K562 (cell line): ENCODE measurements around the gene OR2H2. TPM values are rescaled to one million over a fixed set of nuclear protein-coding genes. Genes with fewer than 3 reads are reported as not detected.

Experiments used
- ATAC-seq: fragments of 200-7000 bp; cut with Tn5 transposase; 3 replicates; pipeline ENCODE4 v1.9.1; 2020; ENCODE audit warnings: moderate library complexity
- BruUV-seq: library from RNA; stranded (reverse); fragments of 400-500 nt; replicated peaks from 2 replicates; lab custom pipeline; 2021; lab: Mats Ljungman, UMichigan
- CTCF ChIA-PET: fragments of 300-600 bp; formaldehyde crosslinking; extraction: SDS; loops from one replicate; lab custom pipeline; 2021; ENCODE audit warnings: low intra/inter-chr PET ratio; lab: Yijun Ruan, JAX
- POLR2A ChIA-PET: fragments of 300-600, 350-650 bp; sonication (Branson Sonifier 250); formaldehyde crosslinking; extraction: SDS; loops from one replicate; lab custom pipeline; 2021; ENCODE audit warnings: antibody characterized with exemption, inconsistent platforms; lab: Yijun Ruan, JAX
- DNase-seq, 4 experiments: peaks; one replicate each; pipeline versions ENCODE4 v3.0.0 to v3.0.0-alpha.2; 2011 to 2018; ENCODE audit warnings: low spot score in 3 of 4, mixed read lengths in 3 of 4; ENCODE audit errors: extremely low read depth in 1 of 4
- FAIRE-seq: peaks from 2 replicates; lab custom pipeline; 2011; peaks lifted over from hg19 to GRCh38; lab: Jason Lieb, UNC
- H2AFZ ChIP-seq: 2 replicates; pipeline ENCODE4 v1.6.0; 2011; ENCODE audit warnings: low read depth, low read length, control low read depth, inconsistent platforms
- H3K27ac ChIP-seq: fragments of 200-600 bp; 3 replicates; pipeline ENCODE4 v1.8.0; 2011; ENCODE audit warnings: low read depth, mild to moderate bottlenecking, control low read depth, inconsistent platforms, low read length, moderate library complexity, mixed read lengths; ENCODE audit errors: extremely low read depth
- H3K27me3 ChIP-seq, 2 experiments: fragments of 300-600 bp in 1 of 2; 2 replicates in 1 of 2; 3 replicates in 1 of 2; pipeline versions ENCODE4 v1.6.0 to v1.8.0; 2011; ENCODE audit warnings: inconsistent platforms in 2 of 2, low read length in 2 of 2, mild to moderate bottlenecking in 1 of 2, mixed read lengths in 1 of 2, moderate library complexity in 1 of 2; ENCODE audit not compliant: control insufficient read depth in 2 of 2, insufficient read depth in 2 of 2
- H3K36me3 ChIP-seq: fragments of 300-600 bp; 3 replicates; pipeline ENCODE4 v1.8.0; 2011; ENCODE audit warnings: mild to moderate bottlenecking, low read length, inconsistent platforms; ENCODE audit not compliant: control insufficient read depth, insufficient read depth
- H3K4me1 ChIP-seq, 2 experiments: fragments of 200-600 bp in 1 of 2; replicated peaks in 1 of 2; 2 replicates in 1 of 2; 3 replicates in 1 of 2; pipeline versions ENCODE4 v1.5.1 to v1.8.0; 2011; ENCODE audit warnings: inconsistent platforms in 2 of 2, low read length in 2 of 2, mild to moderate bottlenecking in 1 of 2, mixed read lengths in 1 of 2, moderate library complexity in 1 of 2; ENCODE audit not compliant: control insufficient read depth in 2 of 2, insufficient read depth in 2 of 2
- H3K4me2 ChIP-seq: 2 replicates; pipeline ENCODE4 v1.6.1; 2011; ENCODE audit warnings: low read length, control low read depth, inconsistent platforms, mixed read lengths; ENCODE audit not compliant: insufficient read depth
- H3K4me3 ChIP-seq: fragments of 200-600 bp; sonication (generic), shearing (Covaris generic); 2 replicates; pipeline ENCODE4 v1.5.1; 2016; ENCODE audit warnings: control low read depth, inconsistent platforms
- H3K79me2 ChIP-seq: fragments of 200-600 bp; 3 replicates; pipeline ENCODE4 v1.8.0; 2011; ENCODE audit warnings: low read length, inconsistent platforms; ENCODE audit not compliant: control insufficient read depth, insufficient read depth
- H3K9ac ChIP-seq, 2 experiments: 2 replicates each; pipeline versions ENCODE4 v1.6.0 to v1.6.1; 2011; ENCODE audit warnings: low read depth in 2 of 2, low read length in 2 of 2, control low read depth in 1 of 2, inconsistent platforms in 1 of 2, mild to moderate bottlenecking in 1 of 2, mixed read lengths in 1 of 2; ENCODE audit not compliant: insufficient read depth in 1 of 2
- H3K9me1 ChIP-seq: one replicate; pipeline ENCODE4 v1.6.0; 2011; ENCODE audit warnings: inconsistent platforms, mild to moderate bottlenecking, low read length, moderate library complexity; ENCODE audit not compliant: control insufficient read depth, insufficient read depth
- H3K9me3 ChIP-seq: replicated peaks from 2 replicates; pipeline ENCODE4 v1.5.1; 2011; ENCODE audit warnings: low read depth, low read length, inconsistent platforms; ENCODE audit not compliant: control insufficient read depth, insufficient read depth
- H4K20me1 ChIP-seq: replicated peaks from 2 replicates; pipeline ENCODE4 v1.6.1; 2011; ENCODE audit warnings: low read length, inconsistent platforms, mixed read lengths; ENCODE audit not compliant: control insufficient read depth, insufficient read depth
- BACH1 ChIP-seq: fragments of 200-800 bp; sonication (Bioruptor generic); IDR thresholded peaks from 2 replicates; pipeline ENCODE4 v1.6.1; 2016; ENCODE audit warnings: missing genetic modification characterization, missing compliant biosample characterization
- HIVEP1 ChIP-seq: fragments of 250-450 bp; sonication (Bioruptor Pico); IDR thresholded peaks from 2 replicates; pipeline ENCODE4 v1.4.0; 2020; ENCODE audit warnings: mild to moderate bottlenecking
- RFX1 ChIP-seq: fragments of 450-650 bp; IDR thresholded peaks from 2 replicates; pipeline ENCODE4 v1.6.1; 2016; ENCODE audit warnings: mild to moderate bottlenecking, moderate library complexity
- SIX5 ChIP-seq, 2 experiments: IDR thresholded peaks; 2 replicates each; pipeline ENCODE4 v1.6.1; 2011; ENCODE audit warnings: low read length in 2 of 2, borderline replicate concordance in 1 of 2, low read depth in 1 of 2, mild to moderate bottlenecking in 1 of 2, moderate library complexity in 1 of 2; ENCODE audit not compliant: insufficient read depth in 1 of 2
- WGBS: fragments of 100-300 bp; shearing (Covaris generic); methylation state at CpG from one replicate; pipeline ENCODE4 v1.1.6; 2016; ENCODE audit warnings: low coverage, mixed read lengths; ENCODE audit not compliant: insufficient coverage; ENCODE audit errors: missing lambda C conversion rate; 5-methylcytosine and 5-hydroxymethylcytosine counted together
- in situ Hi-C: fragments of 300-500 bp; cut with MboI; formaldehyde crosslinking; loops from 4 replicates; pipeline ENCODE4 v1.15.0; 2018; ENCODE audit warnings: inconsistent platforms, mixed read lengths
- intact Hi-C: fragments of 100-400 bp; cut with micrococcal nuclease; formaldehyde crosslinking; loops from 2 replicates; pipeline ENCODE4 v1.14.2; 2022
- polyA plus RNA-seq, 8 experiments: library from polyadenylated mRNA; depleted of rRNA in 4 of 8; stranded (reverse) in 5 of 8; unstranded in 3 of 8; fragments of >200 nt; fragmentation: Nextera tagmentation in 2 of 8; fragmentation: Illumina TruSeq in 1 of 8; extraction: Ambion mirVana in 2 of 8; extraction: Trizol in 1 of 8; gene quantifications; 2 replicates each; pipeline versions ENCODE4 v1.2.1 to v1.2.3, GENCODE V29; 2011 to 2014; ENCODE audit warnings: inconsistent platforms in 1 of 8, missing spikeins in 1 of 8
- total RNA-seq, 7 experiments: library from RNA; depleted of rRNA in 6 of 7; stranded (reverse); fragments of >200 nt in 6 of 7; fragmentation: Illumina TruSeq in 2 of 7; extraction: Trizol in 2 of 7; gene quantifications; 2 replicates each; pipeline versions ENCODE4 v1.2.1 to v1.2.3, GENCODE V29; 2011 to 2021; ENCODE audit warnings: low replicate concordance in 1 of 7
- TF ChIP-seq, protein P1 (sequence below): IDR thresholded peaks from 2 replicates; pipeline ENCODE4 v1.6.1; 2014; ENCODE audit warnings: antibody characterized with exemption

OR2H2 gene
- total and polyA plus RNA-seq, 9 of the 15 experiments (the other 6 are each of a cell fraction or from before 2014, with no cell fraction given) = not detected

DNA sequence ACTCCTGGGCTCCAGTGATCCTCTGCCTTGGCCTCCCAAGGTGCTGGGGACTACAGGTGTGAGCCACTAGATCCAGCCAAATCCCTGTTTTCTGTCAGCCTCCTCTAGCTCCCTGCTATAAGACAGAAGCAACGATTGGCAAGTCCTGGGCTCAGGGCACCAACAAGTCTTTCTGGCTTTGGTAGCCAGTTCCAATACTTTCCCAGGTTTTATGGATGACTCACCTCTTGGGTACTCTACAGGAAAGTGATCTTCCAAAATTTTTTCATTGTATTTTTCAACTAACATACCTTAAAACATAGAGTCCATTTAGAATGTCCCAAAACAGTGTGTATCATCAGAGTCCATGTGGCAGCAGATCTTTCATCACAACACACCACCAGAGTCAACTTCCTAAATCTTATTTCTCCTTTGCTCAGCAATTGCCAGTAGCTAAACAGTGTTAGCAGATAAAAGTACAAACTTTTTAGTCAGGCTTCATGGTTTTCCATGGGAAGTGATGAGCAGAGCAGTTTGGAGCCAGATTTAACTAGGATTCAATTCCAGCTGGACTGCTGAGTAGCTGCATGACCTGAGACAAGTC is 34.7 kb downstream of the OR2H2 start:
- no peak overlapping the region for H3K9ac ChIP-seq
- ATAC-seq (no peak), DNase-seq (no peak), FAIRE-seq (no peak)
- no peaks in the 10 kb centered on the region for H3K9me3 ChIP-seq
- H3K27me3 ChIP-seq = no peaks in the 10 kb centered on the region
- 69% methylated on average over 1 of the region's 1 CpG for WGBS
- no peaks in the 10 kb centered on the region for H3K79me2 ChIP-seq
- CTCF ChIA-PET = no interaction called here
- BruUV-seq = no TSS peak
- H3K9me1 ChIP-seq = no peaks in the 10 kb centered on the region
- in situ Hi-C loops (no loop called here), intact Hi-C loops (no loop called here)
- H3K4me1 ChIP-seq = peaks cover 5% of the 10 kb centered on the region in 2 experiments
- POLR2A ChIA-PET = interaction anchor here (0.8 to 1.1 kb wide), 4 partner anchors 9 to 22 kb away, joined by 3 to 4 read pairs (median 4); partner anchors contain the start of gene GABBR1
- H3K27ac ChIP-seq = no peak overlapping the region
- no peaks in the 10 kb centered on the region for H4K20me1 ChIP-seq
- H3K4me2 ChIP-seq = no peak overlapping the region
- H2AFZ ChIP-seq = no peak overlapping the region
- TF ChIP-seq BACH1 (no peak), SIX5 (IDR thresholded peaks at IDR 0.05; ENCODE audit: borderline replicate concordance in 1 of 2, insufficient read depth in 1 of 2, low read depth in 1 of 2, low read length in 2 of 2) (no peak)
- H3K36me3 ChIP-seq = peaks cover 88% of the 10 kb centered on the region
- H3K4me3 ChIP-seq = no peak overlapping the region

DNA sequence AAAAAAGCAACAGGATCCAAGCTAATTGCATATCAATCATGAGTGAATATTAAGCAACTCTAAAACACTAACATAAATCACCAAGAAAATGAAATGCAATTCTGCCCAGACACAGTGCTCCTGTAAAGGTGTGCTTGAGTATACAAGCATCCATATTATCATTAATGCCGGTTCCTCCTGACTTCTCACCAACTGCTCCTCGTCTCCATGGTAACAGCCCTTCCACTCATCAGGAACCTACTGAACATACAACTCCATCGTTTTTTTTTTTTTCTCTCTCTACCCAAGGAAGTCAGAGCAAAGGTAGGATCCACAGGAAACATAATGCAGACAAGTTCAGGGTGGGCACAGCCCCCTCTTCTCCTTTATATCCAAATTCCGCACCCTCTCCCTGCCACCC is 35.7 kb downstream of the OR2H2 start:
- no peaks in the 10 kb centered on the region for H3K9me3 ChIP-seq
- no peaks in the 10 kb centered on the region for H4K20me1 ChIP-seq
- H3K79me2 ChIP-seq = peaks cover 6% of the 10 kb centered on the region; the same call in 1 of the 3 replicates
- WGBS = 64% methylated on average over 4 of the region's 4 CpGs
- in situ Hi-C loops = no loop called here
- no TSS peak for BruUV-seq
- TF ChIP-seq RFX1 (peak; percentile 74), HIVEP1 (CRISPR knock-in tag) (no peak)
- TF ChIP-seq, protein P1, sequence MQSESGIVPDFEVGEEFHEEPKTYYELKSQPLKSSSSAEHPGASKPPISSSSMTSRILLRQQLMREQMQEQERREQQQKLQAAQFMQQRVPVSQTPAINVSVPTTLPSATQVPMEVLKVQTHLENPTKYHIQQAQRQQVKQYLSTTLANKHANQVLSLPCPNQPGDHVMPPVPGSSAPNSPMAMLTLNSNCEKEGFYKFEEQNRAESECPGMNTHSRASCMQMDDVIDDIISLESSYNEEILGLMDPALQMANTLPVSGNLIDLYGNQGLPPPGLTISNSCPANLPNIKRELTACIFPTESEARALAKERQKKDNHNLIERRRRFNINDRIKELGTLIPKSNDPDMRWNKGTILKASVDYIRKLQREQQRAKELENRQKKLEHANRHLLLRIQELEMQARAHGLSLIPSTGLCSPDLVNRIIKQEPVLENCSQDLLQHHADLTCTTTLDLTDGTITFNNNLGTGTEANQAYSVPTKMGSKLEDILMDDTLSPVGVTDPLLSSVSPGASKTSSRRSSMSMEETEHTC = no peak
- intact Hi-C loops = no loop called here
- no peak overlapping the region for H2AFZ ChIP-seq
- no peak overlapping the region for H3K27ac ChIP-seq
- H3K4me3 ChIP-seq = no peak overlapping the region
- no peak overlapping the region for H3K9ac ChIP-seq
- no peak for DNase-seq
- H3K9me1 ChIP-seq = no peaks in the 10 kb centered on the region
- ChIA-PET CTCF (no interaction called here), POLR2A (no interaction called here)
- H3K4me1 ChIP-seq = peaks cover 14 to 15% of the 10 kb centered on the region in 2 experiments
- no peaks in the 10 kb centered on the region for H3K27me3 ChIP-seq
- no peak overlapping the region for H3K4me2 ChIP-seq
- ATAC-seq = no peak
- peaks cover 82% of the 10 kb centered on the region for H3K36me3 ChIP-seq
- no peak for FAIRE-seq
